ENCODE data around the gene MACF1.

DNA sequence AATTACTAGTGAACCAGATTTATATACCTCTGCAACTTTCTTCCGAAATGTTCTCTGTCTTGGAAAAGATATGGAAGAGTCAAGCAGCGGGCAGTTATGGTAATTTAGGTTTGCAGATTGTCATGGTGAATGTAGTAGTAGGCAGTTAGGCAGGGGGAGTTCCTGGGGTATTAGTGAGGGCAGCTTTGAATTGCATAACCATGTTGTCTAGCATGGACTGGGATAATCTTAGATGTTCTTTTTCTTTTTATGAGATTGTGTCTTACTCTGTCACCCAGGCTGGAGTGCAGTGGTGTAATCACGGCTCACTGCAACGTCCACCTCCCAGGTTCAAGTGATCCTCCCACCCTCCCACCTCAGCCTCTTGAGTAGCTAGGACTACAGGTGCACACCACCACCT is 25.0 kb downstream of the MACF1 start:
- no peak for TF ChIP-seq CTCF (IDR thresholded peaks at IDR 0.05)
- no peak for TF ChIP-seq POLR2A (IDR thresholded peaks at IDR 0.05)
